OCI-M1 (cell line): ENCODE results near the gene AP1B1.

Source experiments
- DNase-seq: peaks from one replicate; lab custom pipeline; 2025; lab: John Stamatoyannopoulos, UW

The AP1B1 gene

DNA sequence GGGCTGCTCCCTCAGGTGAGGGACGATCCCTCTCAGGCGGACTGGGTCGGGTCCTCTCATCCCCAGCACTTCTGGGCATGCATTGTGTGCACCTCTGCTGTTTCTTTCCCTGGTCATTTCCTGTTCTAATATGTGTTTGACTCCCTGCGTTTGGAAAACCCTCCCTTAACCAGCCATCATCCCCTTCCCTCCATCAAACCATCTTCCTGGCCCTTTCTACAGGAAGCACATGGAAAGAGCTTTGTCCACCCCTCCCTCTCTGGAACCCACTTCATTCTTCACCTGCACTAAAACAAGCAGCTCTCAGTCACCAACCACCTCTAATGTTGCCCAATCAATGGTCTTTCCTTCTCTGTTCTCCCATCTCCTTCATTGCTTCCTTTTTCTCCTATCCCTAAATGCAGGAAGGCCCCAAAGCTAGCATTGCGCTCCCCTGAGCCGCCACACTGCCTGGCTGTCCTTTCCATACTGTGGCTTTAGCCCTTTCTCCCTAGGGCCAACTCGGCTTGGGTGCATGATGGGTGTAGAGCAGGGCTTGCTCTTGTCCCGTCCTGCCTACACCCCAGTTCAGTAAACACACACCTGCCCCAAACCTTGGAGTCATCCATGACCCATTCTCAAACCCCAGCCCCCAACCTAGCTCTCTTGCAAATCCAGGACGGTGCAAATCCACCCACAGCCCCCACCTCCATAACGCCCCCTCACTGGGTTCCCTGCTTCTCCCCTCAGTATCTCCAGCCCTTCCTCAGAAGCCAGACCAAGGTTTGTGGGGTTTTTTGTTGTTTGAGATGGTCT lies 87.4 kb downstream of the AP1B1 start:
- DNase-seq, result peak; percentile 37

DNA sequence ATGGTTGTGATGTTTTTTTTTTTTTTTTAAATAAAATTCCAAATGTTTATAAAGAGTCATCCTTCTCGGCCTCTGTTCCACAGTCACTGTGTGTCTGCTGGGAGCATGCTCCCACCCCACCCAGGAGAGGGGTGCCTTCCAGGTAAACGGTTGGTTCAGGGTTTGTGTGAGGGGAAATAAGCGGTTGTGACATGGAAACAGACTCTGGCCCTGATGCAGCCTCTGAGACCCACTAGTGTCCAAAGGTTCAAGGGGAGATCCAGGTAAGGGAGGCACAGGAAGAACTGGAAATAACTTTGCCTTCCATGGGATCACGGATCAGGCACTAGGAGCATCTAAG lies 87.9 kb downstream of the AP1B1 start:
- no peak for DNase-seq

DNA sequence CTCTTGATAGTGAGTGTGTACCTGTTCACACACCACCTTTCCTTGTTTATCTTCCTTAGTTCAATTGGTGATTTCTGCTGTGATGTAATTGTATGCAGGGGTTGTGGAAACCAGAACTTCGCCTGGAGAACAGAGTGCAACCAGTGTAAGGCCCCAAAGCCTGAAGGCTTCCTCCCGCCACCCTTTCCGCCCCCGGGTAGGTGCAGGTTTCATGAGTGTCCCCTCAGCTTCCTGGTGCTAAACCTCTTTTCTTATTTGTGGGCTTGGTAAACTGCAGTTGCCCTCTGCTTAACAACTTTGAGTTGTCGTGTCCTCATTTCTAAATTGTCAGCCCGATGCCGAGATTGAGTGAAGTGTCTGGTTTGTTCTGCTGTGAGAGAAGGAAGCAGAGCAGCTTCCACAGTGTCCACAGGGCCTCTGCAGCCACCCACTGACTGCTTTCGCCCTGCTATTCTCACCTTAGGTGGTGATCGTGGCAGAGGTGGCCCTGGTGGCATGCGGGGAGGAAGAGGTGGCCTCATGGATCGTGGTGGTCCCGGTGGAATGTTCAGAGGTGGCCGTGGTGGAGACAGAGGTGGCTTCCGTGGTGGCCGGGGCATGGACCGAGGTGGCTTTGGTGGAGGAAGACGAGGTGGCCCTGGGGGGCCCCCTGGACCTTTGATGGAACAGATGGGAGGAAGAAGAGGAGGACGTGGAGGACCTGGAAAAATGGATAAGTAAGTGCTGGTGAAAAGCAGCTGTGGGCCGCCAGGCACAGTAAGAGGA lies 89.1 kb downstream of the AP1B1 start:
- no peak for DNase-seq

DNA sequence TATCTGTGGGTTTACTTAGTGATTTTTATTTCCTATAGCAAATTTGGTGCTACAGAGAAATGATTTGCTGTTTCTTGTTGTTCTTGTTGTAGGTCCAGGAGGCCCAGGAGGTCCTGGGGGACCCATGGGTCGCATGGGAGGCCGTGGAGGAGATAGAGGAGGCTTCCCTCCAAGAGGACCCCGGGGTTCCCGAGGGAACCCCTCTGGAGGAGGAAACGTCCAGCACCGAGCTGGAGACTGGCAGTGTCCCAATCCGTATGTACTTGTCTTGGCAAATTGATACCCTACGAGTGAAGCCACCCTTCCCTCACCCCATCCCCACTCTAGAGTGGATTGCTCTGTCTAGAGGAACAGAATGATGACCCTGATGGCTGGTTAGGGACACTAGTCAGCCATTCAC lies 89.7 kb downstream of the AP1B1 start:
- DNase-seq, result no peak

DNA sequence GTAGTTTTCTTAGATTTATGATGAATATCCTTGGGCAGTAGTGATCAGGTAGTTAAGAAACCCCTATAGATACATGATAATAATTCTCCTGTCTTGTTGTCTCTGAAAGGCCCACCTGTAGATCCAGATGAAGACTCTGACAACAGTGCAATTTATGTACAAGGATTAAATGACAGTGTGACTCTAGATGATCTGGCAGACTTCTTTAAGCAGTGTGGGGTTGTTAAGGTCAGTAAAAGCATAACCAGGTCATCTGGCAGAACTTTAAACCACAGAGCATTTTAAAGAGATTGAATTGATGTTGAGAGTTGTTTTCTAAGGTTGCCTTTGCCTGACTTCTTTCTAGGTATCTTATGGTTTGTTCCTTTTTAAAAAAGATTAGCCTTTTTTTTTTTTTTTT lies 96.0 kb downstream of the AP1B1 start:
- no peak for DNase-seq

DNA sequence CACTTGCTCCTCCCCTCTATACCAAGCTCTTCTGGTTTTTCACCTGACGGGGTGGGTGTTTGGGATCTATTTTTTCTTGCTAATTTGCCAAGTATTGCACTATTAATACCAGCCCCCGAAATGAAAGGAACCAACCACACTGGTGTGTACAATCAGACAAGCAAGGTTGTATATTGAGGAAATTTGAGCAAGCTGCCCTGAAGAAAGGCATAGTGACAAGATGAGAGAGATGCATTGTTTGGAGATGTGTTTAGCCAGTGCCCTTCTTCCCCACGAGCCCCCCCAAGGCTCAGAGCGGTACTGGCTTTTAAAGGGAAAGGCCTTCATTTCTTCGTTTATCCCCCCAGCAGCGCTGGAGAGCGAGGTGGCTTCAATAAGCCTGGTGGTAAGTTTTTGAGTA lies 97.2 kb downstream of the AP1B1 start:
- no peak for DNase-seq

DNA sequence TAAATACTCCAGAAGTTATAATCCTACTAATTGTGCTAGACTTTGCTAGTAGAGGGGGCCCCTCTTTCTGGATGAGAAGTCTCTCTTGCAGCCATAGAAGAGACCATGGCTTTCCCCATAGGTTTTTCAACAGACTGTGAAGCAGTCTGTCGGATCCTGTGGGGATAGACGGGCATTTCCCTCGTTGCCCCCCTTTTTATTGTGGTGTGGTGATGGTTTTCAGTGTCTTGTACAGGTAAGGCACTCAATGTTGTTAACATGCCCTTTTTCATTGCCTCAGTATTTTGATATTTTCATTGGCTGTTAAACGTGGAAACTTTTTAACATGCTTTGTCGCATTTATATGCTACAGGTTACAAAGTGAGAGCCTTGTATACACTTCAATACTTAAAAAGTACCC lies 98.3 kb downstream of the AP1B1 start:
- DNase-seq, result no peak

DNA sequence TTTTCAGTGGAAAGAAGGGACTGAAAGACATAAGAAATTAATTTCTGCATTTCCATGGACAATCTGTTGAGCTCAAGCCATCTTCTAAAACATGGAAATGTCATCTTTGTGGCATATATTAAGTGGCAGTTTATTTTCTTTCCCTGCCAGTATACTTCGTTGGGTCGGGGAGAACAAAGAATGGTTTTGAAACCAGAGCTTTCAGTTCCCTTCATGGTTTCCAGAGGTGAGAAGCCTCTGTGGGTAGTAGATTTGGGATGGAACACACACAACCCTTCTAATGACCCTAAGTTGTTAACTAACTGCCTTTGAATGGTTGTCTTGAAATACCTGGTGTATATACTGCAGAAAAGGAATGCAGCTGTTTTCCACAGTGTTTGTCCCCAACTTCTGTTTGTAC lies 99.5 kb downstream of the AP1B1 start:
- no peak for DNase-seq

DNA sequence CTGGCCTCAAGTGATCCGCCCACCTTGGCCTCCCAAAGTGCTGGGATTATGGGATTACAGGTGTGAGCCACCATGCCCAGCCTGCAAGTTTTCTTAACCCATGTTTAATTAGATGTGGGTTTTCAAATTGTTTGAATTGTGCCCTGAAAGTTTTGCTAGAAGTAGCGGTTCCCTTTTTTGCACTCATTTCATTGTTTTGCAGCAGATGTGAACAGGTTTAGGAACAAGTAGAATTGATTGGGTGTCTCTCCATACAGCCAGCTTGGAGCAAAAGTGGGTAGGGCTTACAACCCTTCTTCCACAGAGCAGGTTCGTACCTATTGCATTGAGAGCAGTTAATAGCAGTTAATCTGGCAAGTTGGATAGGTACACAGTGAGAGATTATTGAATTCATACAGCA lies 104.2 kb downstream of the AP1B1 start:
- no peak for DNase-seq

DNA sequence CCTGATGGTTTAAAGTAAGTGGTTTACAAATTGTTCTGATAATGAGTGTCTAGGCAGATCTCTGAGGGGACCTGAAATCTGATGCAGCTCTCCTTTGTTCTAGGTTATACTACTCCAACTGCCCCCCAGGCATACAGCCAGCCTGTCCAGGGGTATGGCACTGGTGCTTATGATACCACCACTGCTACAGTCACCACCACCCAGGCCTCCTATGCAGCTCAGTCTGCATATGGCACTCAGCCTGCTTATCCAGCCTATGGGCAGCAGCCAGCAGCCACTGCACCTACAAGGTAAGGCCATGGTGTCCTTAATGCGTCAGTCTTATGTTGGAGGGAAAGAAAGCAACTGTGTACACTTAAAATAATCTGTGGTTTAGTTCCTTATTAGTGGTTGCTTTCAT lies 110.4 kb downstream of the AP1B1 start:
- DNase-seq, result no peak
